Uterus (tissue), 4 donors: ENCODE results near the gene SRCIN1. TPM values are rescaled to one million over a fixed set of nuclear protein-coding genes. Genes with fewer than 3 reads are reported as not detected.
"Not testable (repeated sequence)": the region's sequence is repeated elsewhere in the genome, so short reads cannot be mapped to it uniquely, and the experiment has no call there.

Experiments
- DNase-seq, 2 donors: peaks; one replicate each; pipeline ENCODE4 v3.0.0-alpha.2; 2019 to 2020
- H3K27ac ChIP-seq, 2 donors: fragments of 200-600 bp; sonication (generic); 1 replicate in 1 of 2; 2 replicates in 1 of 2; pipeline ENCODE4 v1.5.1; 2016 to 2018
- H3K27me3 ChIP-seq, 2 donors: fragments of 200-600 bp; sonication (generic); one replicate each; pipeline ENCODE4 v1.5.1; 2018 to 2019; ENCODE audit warnings: control low read depth in 1 of 2
- H3K36me3 ChIP-seq, 2 donors: fragments of 200-600 bp; sonication (generic); one replicate each; pipeline ENCODE4 v1.5.1; 2019; ENCODE audit warnings: control low read depth in 1 of 2
- H3K4me1 ChIP-seq, 2 donors: fragments of 200-600 bp; sonication (generic); one replicate each; pipeline ENCODE4 v1.5.1; 2018 to 2019; ENCODE audit warnings: control low read depth in 1 of 2
- H3K4me3 ChIP-seq, 2 donors: fragments of 200-600 bp; sonication (generic); 1 replicate in 1 of 2; 2 replicates in 1 of 2; pipeline ENCODE4 v1.5.1; 2018 to 2019; ENCODE audit warnings: mild to moderate bottlenecking in 1 of 2
- H3K9me3 ChIP-seq, 2 donors: fragments of 200-600 bp; sonication (generic); one replicate each; pipeline ENCODE4 v1.5.1; 2019; ENCODE audit warnings: control low read depth in 1 of 2
- POLR2A ChIP-seq, 2 donors: fragments of 450-650 bp; IDR thresholded peaks; one replicate each; pipeline ENCODE4 v1.6.1; 2016; ENCODE audit warnings: antibody characterized with exemption in 2 of 2, mild to moderate bottlenecking in 1 of 2, moderate library complexity in 1 of 2
- intact Hi-C: fragments of 100-400 bp; cut with DNase I; formaldehyde crosslinking; loops from one replicate; pipeline ENCODE4 v1.15.1; 2023; ENCODE audit warnings: low total_unique reads
- total RNA-seq, 4 donors: library from RNA; depleted of rRNA in 3 of 4; stranded (reverse); fragments of >200 nt in 3 of 4; gene quantifications; one replicate each; pipeline versions ENCODE4 v1.1.0 to v1.2.4, GENCODE V29; 2014 to 2023
- TF ChIP-seq, protein P1 (sequence below), 4 experiments: fragments of 200-600 bp in 2 of 4; fragments of 450-650 bp in 2 of 4; sonication (generic) in 2 of 4; IDR thresholded peaks; one replicate each; pipeline ENCODE4 v1.5.1; 2016 to 2019; ENCODE audit warnings: antibody characterized with exemption in 4 of 4, mild to moderate bottlenecking in 2 of 4, moderate library complexity in 1 of 4
- donor health status: DM: yes; HTN: yes; CAD: no.

SRCIN1 gene
- total RNA-seq, 4 donors from 2014 or later = 3.4 to 6.6 TPM; not detected in 2

DNA sequence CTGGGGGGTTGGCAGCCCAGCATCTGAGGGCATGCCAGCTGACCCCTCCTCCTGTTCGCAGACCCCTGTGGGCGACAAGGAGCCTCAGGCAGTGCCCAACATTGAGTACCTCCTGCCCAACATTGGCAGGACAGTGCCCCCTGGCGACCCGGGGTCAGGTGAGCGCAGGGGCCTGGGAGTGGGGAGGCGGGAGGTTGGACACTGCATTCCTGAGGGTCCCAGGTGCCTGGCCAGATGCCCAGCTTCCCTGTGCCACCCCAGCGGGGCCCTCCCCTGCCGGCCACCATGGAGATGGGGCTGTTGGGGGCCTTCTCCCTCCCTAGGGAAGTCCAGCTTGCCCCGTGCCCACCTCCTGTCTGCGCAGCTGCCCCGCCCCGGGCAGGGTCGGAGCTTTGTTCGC lies 107.4 kb downstream of the SRCIN1 start:
- DNase-seq = no peak
- Histone ChIP-seq H3K36me3 (no peaks in the 10 kb centered on the region), H3K4me1 (no peaks in the 10 kb centered on the region), H3K9me3 (no peaks in the 10 kb centered on the region), H3K4me3 (no peak overlapping the region), H3K27ac (no peak overlapping the region), H3K27me3 (no peaks in the 10 kb centered on the region)
- intact Hi-C loops = no loop called here
- TF ChIP-seq, protein P1, sequence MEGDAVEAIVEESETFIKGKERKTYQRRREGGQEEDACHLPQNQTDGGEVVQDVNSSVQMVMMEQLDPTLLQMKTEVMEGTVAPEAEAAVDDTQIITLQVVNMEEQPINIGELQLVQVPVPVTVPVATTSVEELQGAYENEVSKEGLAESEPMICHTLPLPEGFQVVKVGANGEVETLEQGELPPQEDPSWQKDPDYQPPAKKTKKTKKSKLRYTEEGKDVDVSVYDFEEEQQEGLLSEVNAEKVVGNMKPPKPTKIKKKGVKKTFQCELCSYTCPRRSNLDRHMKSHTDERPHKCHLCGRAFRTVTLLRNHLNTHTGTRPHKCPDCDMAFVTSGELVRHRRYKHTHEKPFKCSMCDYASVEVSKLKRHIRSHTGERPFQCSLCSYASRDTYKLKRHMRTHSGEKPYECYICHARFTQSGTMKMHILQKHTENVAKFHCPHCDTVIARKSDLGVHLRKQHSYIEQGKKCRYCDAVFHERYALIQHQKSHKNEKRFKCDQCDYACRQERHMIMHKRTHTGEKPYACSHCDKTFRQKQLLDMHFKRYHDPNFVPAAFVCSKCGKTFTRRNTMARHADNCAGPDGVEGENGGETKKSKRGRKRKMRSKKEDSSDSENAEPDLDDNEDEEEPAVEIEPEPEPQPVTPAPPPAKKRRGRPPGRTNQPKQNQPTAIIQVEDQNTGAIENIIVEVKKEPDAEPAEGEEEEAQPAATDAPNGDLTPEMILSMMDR (IDR thresholded peaks at IDR 0.05) = no peak
- TF ChIP-seq POLR2A (IDR thresholded peaks at IDR 0.05) = no peak

DNA sequence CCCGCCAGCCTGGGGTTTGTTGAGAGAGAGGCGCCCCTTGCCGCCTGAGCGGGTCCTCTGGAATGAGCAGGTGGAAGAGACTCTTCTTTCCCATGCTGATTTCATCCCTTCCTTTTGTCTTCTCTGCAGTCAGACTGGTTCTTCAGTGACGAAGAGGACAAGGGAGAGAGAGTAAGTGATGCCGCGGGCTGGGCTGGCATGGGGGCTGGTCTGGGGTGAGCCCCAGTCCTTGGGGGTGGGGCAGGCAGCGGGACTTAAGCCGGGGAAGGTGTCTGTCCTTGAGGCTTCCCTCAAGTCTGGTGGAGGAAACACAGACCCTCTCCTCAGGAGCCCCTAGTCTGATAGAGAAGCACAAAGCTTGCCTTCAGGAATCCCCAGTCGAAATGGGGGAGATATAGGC lies 108.1 kb downstream of the SRCIN1 start:
- DNase-seq, H3K27me3 ChIP-seq, H3K9me3 ChIP-seq, intact Hi-C loops, H3K27ac ChIP-seq, H3K4me3 ChIP-seq, H3K36me3 ChIP-seq, H3K4me1 ChIP-seq: not testable (repeated sequence)

DNA sequence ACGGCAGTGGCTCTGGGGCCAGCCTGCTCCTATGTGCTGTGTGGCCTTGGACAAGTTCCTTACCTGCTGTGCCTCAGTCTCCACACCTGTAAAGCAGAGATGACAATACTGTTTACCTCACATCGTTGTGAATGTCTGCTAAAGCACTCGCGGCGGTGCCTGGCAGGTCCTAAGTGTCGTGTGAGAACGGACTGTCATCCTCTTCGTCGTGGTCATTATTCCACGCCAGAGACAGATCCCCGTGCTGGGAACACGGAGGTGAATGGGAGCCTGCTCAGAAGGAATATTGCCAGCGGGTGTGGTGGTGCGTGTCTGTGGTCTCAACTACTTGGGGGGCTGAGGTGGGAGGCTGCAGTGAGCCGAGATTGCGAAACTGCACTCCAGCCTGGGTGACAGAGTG lies 111.6 kb downstream of the SRCIN1 start:
- H3K4me1 ChIP-seq, H3K27ac ChIP-seq, H3K4me3 ChIP-seq, DNase-seq, intact Hi-C loops, H3K27me3 ChIP-seq, H3K9me3 ChIP-seq, H3K36me3 ChIP-seq: not testable (repeated sequence)

DNA sequence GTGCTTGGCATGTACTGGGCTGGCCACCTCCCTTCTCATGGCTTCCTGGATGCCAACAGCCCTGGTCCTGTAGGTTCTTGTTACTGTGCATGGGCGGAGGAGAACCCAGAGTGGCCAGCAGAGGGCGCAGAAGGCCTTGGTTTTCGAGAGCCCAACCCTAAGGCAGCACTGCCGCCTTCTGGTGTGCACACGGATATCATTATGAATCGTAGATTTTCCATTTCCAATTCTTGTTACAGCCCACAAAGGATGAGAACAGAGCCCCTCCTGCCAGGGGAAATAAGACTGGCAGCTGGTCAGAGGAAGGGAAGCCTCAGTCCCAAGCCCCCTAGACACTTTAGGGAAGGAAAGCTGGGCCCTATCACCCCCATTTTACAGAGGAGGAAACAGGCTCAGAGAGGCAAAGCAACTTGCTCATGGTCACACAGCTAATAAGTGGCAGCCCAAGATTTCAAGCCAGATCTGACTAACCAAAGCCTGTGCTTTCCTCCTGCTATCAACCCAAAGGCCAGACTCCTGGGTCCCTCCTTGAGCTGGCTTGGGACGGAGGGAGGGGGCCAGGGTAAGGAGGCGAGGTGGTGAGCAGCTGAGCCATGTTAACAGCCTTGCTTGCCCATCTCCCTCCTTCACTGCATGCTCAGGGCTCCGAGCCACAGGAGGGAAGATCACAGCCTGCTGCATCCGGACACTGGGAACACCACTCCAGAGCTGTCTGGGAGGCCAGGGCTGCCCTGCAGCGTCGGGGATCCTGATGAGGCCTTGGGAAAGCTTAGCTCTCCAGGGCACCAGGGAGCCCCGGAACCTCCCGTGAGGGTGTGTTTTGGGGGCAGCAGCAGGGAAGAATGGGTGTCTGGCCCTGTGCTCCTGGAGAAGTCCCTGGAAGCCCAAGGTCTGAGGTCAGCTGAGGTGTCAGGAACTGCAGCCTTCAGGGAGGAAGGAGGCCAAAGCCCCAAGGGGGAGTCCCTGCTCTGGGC lies 113.4 kb downstream of the SRCIN1 start:
- intact Hi-C loops, H3K36me3 ChIP-seq, H3K27me3 ChIP-seq, H3K4me3 ChIP-seq, H3K27ac ChIP-seq, H3K9me3 ChIP-seq, H3K4me1 ChIP-seq: not testable (repeated sequence)
- TF ChIP-seq, protein P1 (IDR thresholded peaks at IDR 0.05) = peak in 3 of 4 experiments; percentile 35 to 77 (median 73)
- peak; percentile 89 to 90 for DNase-seq

DNA sequence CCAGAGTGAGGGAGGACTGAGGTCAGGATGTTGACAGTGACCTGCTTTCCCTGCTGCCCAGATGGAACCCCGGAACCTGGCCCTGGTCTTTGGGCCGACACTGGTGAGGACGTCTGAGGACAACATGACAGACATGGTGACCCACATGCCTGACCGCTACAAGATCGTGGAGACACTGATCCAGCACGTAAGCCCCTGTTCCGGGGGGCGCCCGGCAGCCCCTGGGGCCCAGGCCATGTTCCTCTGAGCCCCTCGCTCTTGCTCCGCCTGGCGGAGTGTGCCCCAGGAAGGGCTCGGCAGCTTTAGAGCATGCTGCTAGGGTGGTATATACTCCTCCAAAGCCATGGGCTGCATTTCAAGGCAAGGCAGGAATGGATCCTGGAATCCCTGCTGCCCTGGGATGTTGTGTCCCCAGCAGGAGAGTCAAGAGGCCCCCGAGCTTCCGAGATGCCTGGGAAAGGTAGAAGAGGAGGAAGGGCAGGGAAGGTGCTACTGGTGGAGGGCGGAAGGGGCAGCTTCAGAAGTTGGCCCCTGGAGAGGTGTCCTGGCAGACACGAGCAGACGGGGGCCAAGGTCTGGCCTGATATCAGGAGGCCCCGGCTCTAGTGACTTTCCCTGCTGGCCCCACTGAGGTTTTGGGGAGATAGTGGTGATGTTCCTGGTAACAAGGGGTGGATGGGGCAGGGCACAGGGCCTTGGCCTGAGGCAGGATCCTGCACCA lies 114.2 kb downstream of the SRCIN1 start:
- intact Hi-C loops, DNase-seq, H3K36me3 ChIP-seq, H3K27me3 ChIP-seq, H3K4me3 ChIP-seq, H3K4me1 ChIP-seq, H3K9me3 ChIP-seq, H3K27ac ChIP-seq: not testable (repeated sequence)
- TF ChIP-seq, protein P1 (IDR thresholded peaks at IDR 0.05) = peak in 1 of 4 experiments; percentile 31

DNA sequence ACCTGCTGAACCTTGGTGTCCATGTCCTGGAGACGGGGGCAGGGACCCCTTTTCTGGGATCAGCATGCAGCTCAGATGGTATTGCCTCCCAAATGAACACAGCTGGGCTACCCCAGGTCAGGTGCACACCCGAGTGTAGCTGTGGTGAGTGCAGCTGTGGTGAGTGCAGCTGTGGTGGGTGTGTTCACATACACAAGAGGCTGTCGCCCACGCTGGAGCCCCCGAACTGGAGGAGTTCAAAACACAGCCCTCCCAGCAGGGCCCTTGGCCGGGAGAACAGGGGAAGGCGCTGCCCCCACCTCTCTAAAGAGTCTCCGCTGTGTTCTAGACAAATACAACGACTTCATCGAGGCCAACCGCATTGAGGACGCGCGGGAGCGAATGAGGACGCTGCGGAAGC lies 116.0 kb downstream of the SRCIN1 start:
- H3K4me3 ChIP-seq, DNase-seq, H3K27ac ChIP-seq, intact Hi-C loops, H3K27me3 ChIP-seq, H3K36me3 ChIP-seq, H3K4me1 ChIP-seq, H3K9me3 ChIP-seq: not testable (repeated sequence)

DNA sequence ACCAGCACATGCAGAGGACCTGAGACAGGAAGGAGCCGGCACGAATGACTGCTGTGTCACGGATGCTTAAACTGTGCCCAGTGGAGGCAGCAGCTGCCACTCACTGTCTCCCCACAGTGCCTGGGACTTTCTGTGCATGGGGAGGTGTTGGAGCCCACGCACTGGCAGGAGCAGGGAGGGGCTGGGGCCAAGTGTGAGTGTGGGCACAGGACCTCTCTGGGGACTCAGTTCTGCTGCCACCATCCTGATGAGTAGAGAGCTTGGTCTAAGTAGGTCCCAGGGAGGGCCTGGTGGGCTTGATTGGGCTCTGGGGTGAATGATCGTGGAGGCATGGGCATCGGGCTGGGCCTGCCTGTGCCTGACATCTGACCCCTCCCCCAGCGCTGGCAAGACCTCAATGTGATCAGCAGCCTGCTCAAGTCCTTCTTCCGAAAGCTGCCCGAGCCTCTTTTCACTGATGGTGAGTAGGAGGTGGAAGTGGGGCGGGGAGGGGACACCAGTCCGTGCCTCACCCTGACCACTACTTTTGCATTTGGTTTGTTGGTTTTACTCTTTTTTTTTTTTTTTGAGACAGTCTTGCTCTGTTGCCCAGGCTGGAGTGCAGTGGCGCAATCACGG lies 120.0 kb downstream of the SRCIN1 start:
- H3K4me3 ChIP-seq, H3K27me3 ChIP-seq, H3K4me1 ChIP-seq, H3K36me3 ChIP-seq, H3K9me3 ChIP-seq, intact Hi-C loops, DNase-seq: not testable (repeated sequence)
- peak overlapping the region; percentile 58 to 87 for H3K27ac ChIP-seq
